GM19351 (cell line): ENCODE data around the gene TMEM187.

Source experiments
- ATAC-seq: cut with Tn5 transposase; IDR thresholded peaks from one replicate; pipeline ENCODE4 v1.9.1; 2021; ENCODE audit warnings: mild to moderate bottlenecking, moderate library complexity; ENCODE audit not compliant: unreplicated experiment

Gene TMEM187

DNA sequence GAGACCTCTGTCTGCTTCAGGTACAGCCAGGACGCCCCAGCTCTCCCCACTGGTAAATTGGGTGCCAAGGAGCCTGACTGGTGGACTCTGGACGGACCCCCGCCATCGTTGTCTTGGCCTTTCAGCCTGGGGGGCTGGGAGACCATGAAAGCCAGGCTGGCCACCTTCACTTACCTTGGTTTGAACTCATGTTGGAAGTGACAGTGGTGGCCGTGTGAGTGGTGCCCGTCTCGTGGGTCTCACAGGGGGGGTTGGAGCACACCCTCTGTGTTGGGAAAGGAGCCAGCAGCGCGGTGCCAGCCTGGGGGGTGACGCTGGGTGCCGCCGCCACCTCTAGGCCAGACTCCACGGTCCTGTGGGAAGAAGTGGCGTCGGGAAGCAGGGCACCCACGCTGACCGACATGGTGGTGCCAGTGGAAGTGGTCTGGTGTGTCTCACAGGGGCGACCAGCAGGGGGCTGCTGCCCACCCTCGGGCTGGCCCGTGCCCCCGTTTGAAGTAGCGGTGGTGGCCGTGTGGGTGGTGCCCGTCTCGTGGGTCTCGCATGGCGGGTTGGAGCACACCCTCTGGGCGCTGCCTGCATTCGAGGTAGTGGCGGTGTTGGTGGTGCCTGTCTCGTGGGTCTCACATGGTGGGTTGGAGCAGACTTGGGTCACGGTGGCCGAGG lies 18.5 kb upstream of the TMEM187 start:
- ATAC-seq = no peak

DNA sequence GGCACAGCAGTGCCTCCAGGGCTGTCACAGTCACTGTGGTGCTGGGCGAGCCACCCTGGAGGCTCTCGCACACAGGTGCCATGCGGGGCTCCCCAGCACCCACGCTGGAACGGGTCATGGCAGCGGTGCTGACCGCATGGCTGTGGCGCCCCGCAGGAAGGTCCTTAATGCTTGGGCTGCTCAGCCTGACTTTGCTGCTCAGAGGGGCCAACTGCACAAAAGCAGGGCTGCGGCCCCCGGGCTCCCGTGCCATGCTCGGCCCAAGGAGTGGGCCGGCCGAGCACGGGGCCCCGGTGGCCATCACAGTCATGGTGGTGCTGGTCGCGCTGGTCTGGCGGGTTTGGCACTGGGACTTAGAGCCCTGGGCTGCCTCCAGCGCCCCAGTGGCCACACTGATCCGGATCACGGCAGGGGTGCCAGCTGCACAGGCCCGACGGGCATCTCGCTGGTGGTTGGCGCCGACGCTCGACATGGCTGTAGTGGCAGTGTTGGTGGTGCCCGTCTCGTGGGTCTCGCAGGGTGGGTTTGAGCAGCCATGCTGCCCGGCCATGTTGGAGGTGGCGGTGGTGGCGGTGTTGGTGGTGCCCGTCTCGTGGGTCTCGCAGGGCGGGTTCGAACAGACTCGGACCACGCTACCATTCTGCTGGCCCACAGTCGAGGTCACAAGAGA lies 17.9 kb upstream of the TMEM187 start:
- no peak for ATAC-seq

DNA sequence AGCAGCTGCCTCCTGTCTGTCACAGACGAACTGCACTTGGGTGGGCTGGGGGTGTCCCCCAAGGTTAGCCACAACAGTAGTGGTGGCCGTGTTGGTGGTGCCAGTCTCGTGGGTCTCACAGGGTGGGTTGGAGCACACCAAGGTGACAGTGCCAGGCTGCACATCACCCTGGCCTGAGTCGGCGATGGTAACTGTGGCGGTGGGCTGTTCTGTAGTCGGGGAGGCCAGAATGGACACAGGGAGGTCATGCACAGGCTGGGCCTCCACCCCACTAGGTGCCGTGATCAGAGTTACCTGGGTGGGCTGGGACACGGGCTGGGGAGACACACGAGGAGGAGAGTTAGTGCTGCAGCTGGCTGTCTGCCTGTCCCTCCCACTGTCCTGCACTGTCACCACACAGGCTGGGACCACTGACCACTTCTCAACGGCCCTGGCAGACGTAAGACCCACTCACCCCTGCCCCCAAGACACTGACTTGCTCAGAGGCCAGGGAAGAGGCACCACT lies 17.3 kb upstream of the TMEM187 start:
- ATAC-seq = no peak

DNA sequence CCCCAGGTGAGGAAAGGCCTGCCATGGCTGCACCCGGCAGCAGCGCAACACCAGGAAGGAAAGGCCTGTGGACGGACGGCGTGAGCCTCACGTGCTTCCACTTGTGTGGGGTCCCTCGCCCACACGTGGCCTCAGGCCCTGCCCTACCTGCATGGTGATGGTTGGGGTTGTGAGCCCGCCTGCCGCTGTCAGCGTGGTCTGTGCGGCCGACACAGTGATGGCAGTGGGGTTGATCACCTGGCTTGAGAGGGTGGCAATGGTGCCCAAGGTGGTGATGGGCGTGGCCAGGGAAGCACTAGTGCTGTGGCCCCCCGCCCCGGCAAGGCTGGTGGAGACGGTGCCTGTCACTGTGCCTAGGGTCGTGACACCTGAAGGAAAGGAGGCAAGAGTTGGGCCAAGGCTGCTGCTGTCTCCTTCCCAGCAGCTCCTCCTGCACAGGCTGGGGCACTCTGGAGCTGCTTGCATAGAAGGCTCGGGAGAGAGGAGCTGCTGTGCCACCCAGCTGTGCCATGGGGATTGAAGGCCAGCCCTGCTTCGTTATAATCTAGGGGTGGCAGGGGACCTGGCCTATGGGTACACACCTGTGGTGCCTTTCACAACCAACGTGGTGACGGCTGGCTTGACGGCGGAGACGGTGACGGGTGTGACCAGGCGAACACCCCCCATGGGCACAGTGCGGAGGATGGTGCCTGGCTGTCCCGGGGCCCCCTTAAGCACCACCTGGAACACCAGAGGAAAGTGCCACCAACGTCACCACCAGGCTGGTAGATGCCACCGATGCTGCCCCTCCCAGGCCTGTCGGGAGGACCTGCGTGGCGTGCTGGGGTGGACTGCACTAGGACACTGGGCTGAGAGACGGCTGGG lies 16.3 kb upstream of the TMEM187 start:
- no peak for ATAC-seq

DNA sequence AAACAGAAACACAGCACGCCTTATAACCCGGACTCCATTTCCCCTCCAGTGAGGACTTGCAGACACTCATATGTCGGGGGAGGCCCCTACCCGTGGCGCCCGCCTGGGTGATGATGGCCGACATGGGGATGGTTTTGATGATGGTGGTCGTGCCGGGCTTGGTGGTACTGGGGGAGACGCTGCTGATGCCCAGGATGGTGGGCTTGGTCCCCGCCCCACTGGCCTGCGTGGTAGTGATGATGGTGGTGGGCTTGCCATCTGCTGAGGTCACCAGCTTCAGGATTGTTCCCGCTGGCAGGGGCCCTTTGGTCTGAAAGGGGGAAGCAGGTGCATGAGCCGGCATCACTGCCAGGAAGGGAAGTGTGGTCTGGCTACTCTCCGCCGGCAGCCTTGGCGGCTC lies 15.3 kb upstream of the TMEM187 start:
- no peak for ATAC-seq

DNA sequence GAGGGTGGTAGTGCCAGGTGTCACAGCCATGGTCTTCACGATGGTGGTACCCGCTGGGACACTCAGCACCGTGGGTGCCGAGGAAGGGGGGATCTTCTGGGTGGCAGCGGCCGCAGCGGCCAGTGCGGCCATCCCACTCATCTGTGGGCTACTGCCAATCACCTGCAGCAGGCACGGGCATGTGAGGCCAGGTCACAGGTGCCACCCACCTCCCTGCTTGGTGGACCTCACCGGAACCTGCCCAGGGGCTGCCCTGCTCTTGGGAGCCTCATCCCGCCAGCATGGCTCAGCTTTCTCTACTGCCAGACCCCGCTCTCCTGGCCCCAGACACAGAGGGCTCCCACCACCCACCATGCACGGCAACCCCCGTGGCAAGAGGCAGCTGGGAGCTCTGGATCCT lies 13.9 kb upstream of the TMEM187 start:
- no peak for ATAC-seq

DNA sequence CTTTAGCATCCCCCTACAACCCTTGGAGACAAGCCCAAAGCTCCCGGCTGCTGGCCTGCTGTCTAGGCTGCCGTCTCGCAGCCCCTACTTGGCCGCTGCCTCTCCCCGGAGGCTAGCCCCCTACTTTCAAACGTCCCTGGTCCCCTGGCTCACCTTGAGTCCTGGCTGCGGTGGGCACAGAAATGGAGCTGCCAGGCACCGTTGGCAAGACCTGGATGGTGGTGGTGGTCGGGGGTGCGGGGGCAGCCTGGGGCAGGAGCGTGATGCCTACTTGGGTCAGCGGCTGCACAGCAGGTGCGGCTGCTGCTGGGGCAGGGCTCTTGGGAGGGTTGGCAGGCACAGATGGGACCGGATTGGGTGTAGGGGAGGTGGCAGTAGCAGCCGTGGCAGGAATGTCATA lies 12.9 kb upstream of the TMEM187 start:
- ATAC-seq = no peak

DNA sequence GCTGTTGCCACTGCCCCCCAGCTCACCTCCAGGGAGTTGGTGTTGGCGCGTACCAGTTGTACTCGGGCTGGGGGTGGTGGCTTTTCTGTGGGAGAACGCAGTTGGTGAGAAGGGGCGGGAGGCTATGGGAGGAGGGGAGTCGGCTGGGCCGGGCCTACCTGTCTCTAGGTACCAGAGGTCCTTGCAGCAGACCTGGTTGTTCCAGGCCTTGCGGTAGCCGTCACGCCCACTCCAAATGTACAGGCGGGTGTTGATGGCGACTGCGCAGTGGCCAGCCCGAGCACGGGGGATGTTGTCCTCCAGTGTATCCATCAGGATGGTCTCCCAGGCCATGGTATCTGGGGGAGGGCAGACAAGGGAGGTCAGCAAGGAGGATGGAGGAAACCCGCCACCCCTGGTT lies 12.5 kb upstream of the TMEM187 start:
- ATAC-seq = no peak

DNA sequence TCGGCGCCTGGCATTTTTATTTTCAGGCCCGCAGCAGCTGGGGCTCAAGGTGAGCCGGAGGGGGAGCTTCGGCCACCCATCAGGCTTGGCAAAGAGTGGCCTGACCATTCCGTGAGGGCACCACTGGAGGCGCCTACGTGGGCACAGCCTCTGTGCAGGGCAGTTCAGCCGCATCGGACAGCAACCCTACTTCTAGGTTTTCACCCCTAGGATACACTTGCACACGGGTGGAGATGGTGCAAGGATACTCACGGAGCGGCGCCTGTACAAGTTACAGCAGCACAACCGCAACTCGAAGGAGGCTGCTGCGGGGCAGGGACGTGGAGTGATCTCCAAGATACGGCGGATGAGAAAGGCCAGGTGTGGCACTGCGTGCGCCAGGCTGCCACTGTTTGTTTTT lies 11.8 kb upstream of the TMEM187 start:
- no peak for ATAC-seq

DNA sequence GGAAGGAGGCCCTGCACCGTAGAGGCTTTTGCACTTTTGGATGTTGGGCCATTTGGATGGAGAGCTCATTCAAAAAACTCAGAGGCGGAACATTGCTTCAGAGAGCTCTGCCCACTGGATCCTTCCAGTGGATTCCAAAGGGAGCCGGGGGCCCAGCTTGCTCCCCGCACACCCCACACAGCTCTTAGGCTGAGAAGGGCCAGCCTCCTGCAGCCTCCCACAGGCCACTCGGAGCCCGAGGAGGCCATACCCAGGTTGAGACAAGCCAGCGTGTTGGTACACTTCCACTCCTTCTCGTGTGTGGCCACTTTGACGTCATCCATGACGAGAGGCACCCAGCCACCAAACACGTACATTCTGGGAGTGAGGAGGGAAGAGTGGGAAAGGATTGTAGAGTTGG lies 11.3 kb upstream of the TMEM187 start:
- no peak for ATAC-seq

DNA sequence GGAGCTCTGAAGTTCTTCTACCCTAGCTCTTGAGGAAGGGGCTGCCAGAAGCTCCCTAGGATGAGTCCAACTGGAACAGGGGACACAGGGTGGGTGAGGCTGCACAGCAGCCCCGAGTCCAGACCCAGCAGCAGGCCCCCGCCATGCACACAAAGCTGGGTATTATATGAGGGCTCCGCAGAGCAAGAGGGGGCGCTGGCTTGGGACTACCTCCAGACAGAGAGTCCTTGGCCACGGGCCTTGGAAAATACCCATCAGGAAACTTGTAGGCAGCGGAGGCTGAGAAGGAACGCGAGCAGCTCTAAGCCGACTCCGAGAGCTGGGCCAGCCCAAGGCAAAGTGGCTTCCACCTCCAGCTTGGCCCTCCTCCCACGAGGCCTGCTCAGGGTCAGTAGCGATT lies 9.0 kb upstream of the TMEM187 start:
- no peak for ATAC-seq

DNA sequence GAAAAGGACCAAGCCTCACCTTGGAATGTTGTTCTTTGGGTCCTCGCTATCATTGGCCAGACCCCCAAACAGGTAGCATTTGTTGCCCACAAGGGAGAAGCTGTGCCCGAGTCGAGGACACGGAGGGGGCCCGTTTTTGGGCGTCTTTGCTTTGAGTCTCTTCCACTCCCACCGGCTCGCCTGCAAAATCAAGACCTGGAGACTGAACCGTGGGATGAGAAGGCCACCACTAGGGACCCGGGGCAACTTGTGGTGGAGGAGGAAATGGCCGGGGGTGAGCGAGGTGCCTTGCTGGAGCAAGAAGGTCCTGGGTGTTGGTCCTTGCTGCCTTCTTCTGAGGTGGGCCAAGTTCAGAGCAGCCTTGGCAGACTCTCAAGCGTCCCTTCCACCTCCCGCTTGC lies 8.4 kb upstream of the TMEM187 start:
- no peak for ATAC-seq

DNA sequence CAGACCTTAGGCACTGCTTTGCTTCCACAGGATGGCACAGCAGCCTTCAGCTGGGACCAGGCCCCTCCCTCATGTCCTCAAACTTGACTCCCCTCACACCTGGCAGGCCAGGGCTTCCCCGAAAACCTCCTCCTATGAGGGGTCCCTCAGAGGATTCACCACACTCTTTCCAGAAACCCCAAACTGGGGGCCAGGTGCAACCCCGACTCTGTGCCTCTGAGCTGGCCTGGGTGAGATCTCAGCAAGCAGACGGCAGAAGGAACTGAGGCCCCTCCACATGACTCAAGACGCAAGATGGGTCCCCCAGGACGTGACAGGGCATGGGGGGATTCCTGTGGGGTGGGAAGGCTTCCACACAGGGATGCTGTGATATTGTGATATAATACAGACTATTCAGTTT lies 7.1 kb upstream of the TMEM187 start:
- no peak for ATAC-seq

DNA sequence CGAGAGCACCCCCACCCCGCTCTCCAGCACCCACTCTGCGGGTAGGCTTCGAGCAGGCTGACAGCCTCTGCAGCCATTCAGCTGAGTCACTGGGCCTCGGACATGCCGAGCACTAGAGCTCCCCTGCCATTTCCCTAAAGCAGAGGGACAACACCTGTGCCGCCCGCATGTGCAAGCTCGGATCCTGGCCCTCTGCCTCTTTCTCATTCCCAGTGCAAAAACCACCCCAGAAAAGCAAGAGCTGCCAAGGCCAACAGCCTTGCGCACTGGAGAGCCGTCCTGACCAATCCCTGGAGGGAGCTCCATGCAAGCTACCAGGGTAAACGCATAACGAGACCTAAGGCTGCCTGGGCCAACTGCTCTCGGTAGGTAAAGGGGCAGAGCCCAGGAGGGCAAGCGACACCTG lies 6.3 kb upstream of the TMEM187 start:
- no peak for ATAC-seq

DNA sequence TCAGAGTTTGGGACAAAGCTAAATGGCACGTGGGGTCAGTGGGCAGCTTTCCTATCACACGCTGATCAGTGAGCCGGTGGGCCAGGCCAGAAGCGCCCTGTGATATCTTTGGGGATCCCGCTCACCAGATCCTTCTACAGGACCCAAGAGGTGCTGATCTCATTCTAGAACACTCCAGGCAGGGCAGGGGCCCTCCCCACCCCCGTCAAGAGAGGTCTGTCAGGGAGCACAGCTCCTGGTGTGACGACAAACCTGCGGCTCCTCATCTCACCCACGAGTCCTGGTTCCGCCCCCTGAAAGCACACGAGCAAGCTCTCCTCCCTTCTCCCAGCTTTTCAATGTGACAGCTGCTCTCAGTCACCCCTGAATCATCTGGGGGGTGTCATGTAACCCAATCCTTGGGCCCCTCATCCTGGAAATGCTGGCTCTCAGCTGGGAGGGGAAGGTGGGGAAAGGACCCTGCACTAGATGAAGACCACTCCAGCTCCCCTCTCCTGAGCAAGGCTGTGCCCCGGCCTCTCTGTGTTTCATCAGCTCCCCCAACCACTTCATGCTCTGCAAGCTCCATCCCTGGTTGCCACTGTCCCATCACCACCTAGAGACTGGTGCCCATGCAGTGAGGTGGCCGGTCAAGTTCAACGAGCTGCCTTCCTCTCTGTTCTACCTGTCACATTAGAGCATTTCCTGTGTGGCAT lies 5.6 kb upstream of the TMEM187 start:
- no peak for ATAC-seq

DNA sequence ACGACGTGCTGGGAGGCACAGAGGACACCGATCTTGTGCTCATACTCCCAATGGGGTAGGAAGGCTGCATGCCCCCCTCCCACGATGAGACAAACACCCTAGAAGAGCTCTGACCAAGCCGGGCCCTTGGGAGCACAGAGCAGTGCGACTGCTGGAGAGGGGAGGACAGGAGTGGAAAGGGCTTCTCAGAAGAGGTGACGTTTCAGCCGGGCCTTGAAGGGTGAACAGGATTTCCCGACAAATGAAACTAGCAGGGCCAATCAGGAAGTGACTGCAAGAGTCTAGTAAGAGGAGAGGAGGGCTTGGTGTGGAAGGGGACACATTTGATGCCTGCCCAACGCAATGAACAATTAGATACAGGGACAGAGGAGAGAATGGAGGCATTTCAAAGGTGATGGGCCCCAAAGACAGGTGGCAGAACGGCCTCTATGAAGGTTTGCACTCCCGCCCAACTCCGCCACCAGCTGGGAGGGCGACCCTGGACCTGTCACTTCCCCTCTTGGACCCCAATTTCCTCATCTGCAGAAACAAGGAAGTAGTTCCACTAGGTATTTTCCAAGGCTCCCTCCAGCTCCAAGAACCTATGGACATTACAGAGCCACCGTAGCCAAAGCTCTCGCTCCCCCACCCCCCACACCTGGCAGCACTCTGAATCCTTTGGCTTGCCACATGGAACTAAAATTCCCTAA lies 4.9 kb upstream of the TMEM187 start:
- no peak for ATAC-seq

DNA sequence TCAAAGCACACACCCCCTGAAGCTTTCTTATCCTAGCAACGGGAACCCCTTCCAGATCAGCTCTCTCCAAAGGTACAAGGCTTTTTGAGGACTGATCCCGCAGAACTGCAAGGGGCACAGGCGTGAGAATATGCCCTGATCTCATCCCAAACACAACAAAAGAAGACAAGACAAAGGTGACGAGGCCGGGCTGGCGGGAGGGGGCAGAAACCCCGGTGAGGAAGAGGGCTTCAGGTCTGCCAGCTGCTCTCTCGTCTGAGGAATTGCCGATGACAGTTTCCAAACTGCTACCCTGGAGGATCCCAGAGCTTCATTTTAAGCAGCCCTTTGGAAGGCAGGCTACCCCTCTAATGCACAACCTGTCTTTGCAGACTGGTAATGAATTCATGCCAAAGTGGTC lies 4.3 kb upstream of the TMEM187 start:
- ATAC-seq = no peak

DNA sequence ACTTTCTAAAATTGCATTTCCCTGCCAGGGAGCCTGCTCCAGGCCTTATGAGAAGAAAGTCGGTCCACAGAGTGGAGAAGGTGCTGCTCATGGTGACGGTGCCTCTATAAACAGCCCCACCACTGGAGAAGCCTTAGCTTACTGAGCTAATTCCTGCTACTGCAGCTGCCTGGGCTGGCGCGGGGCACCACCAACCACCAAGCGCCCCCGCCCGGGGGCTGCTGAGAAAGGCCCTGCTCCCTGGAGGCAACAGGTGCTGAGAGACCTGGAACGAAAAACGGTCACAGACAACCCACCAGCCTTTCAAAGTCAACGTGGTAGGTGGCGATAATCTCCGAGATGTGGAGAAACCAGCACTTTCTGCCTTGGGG lies 3.8 kb upstream of the TMEM187 start:
- ATAC-seq = no peak

DNA sequence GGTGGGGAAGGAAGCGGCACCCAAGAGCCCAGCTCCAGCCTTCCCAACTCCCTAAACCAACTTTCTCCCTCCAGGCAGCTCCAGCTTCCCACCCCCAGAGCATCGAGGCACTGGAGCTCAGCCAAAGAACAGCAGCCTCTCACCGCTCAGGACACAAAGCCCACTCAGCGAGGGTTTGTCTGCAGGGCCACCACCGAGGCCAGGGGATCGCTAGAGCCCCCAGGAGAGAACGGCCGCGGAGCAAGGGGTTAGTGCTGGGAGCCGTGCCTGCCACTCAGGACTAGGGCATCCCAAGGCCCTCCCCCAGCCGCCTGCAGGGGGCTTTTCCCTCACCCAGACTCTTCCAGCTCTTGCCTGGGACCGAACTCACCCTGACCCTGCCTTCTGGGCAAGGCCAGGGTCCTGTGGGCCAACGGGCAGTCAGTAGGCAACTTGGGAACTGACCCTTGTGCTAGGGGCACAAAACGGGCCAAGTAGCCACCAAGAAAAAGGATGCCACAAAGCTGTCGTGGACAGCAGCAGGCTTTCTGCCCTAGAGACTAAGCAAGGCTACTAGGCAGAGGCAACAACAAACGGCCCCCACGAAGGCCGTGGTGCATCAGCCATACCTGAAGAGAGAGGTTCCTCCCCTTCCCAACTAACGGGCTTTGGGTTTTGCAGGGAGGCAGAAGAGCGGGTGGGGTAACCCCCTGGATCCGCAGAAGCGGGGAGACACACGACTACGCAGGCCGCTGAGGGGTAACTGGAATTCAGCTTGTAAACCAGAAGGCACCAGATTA lies 3.2 kb upstream of the TMEM187 start:
- no peak for ATAC-seq

DNA sequence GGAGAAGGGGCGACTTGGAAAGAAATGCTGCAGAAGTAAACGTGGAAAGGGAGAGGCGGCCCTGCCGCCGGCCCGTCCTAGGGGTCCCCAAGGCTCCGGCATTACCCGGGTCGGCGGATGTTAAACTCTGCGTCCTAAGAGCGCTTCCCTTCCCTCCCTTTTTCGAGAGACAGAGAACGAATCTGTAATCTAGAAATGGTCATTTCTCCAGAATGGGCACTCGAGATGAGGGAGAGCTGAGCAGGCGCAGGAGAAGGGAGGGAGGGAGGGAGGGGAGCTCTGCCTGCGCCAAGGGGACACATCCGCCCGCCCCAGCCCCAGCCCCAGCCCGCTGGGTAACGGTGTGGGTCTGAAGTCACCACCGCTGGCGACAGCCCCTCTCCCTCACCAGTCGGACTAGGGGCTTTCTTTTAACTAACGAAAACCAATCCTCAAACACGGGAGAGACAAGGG lies 2.6 kb upstream of the TMEM187 start:
- no peak for ATAC-seq
